GM23338 (cell line): ENCODE measurements around the gene DIRAS3. TPM values are rescaled to one million over a fixed set of nuclear protein-coding genes. Genes with fewer than 3 reads are reported as not detected.

Source experiments
- ATAC-seq: fragments of 200-7000 bp; cut with Tn5 transposase; 3 replicates; pipeline ENCODE4 v1.9.1; 2020
- DNase-seq: peaks from one replicate; pipeline ENCODE4 v3.0.0-alpha.2; 2015; ENCODE audit warnings: low spot score
- H2AFZ ChIP-seq: fragments of 200-600 bp; sonication (generic); 2 replicates; pipeline ENCODE4 v1.8.0; 2016; ENCODE audit warnings: antibody characterized with exemption, mild to moderate bottlenecking, moderate library complexity
- H3F3A ChIP-seq: fragments of 200-600 bp; sonication (generic); replicated peaks from 2 replicates; pipeline ENCODE4 v1.8.0; 2017; ENCODE audit warnings: antibody characterized with exemption, mixed run types, low read depth
- H3K27ac ChIP-seq: fragments of 200-600 bp; sonication (generic); 2 replicates; pipeline ENCODE4 v1.6.1; 2016; ENCODE audit warnings: low read depth
- H3K27me3 ChIP-seq: fragments of 200-600 bp; sonication (generic); 2 replicates; pipeline ENCODE4 v1.8.0; 2016; ENCODE audit warnings: mild to moderate bottlenecking, mixed run types, moderate library complexity; ENCODE audit not compliant: insufficient read depth
- H3K36me3 ChIP-seq: fragments of 200-600 bp; sonication (generic); 2 replicates; pipeline ENCODE4 v1.8.0; 2016; ENCODE audit warnings: mild to moderate bottlenecking; ENCODE audit not compliant: insufficient read depth
- H3K4me1 ChIP-seq: fragments of 200-600 bp; sonication (generic); 2 replicates; pipeline ENCODE4 v1.8.0; 2016; ENCODE audit warnings: mild to moderate bottlenecking, moderate library complexity; ENCODE audit not compliant: insufficient read depth
- H3K4me2 ChIP-seq: fragments of 200-600 bp; sonication (generic); 2 replicates; pipeline ENCODE4 v1.7.1; 2017; ENCODE audit warnings: mixed run types
- H3K4me3 ChIP-seq: fragments of 200-600 bp; sonication (generic); 2 replicates; pipeline ENCODE4 v1.6.1; 2016; ENCODE audit warnings: mixed run types
- H3K79me2 ChIP-seq: fragments of 200-600 bp; sonication (generic); replicated peaks from 2 replicates; pipeline ENCODE4 v1.8.0; 2017; ENCODE audit warnings: mild to moderate bottlenecking; ENCODE audit not compliant: insufficient read depth
- H3K9me2 ChIP-seq: fragments of 200-600 bp; sonication (generic); 2 replicates; pipeline ENCODE4 v1.8.0; 2017; ENCODE audit not compliant: insufficient read depth
- H4K20me1 ChIP-seq: fragments of 200-600 bp; sonication (generic); replicated peaks from 2 replicates; pipeline ENCODE4 v1.8.0; 2017; ENCODE audit warnings: mild to moderate bottlenecking; ENCODE audit not compliant: insufficient read depth
- H3K27ac Mint-ChIP-seq: 2 replicates; pipeline ENCODE4 v1.8.0; 2020; ENCODE audit warnings: inconsistent platforms, mild to moderate bottlenecking, moderate library complexity, mixed read lengths
- H3K27me3 Mint-ChIP-seq: 3 replicates; pipeline ENCODE4 v1.8.0; 2022; ENCODE audit warnings: low read depth, mild to moderate bottlenecking, moderate library complexity, mixed read lengths, inconsistent platforms; ENCODE audit not compliant: insufficient read depth, poor library complexity
- H3K36me3 Mint-ChIP-seq: 3 replicates; pipeline ENCODE4 v1.8.0; 2021; ENCODE audit warnings: low read depth, mild to moderate bottlenecking, inconsistent platforms, moderate library complexity, mixed read lengths
- H3K4me1 Mint-ChIP-seq: 3 replicates; pipeline ENCODE4 v1.8.0; 2020; ENCODE audit warnings: mild to moderate bottlenecking, inconsistent platforms, mixed read lengths
- H3K4me3 Mint-ChIP-seq: 3 replicates; pipeline ENCODE4 v1.8.0; 2021; ENCODE audit warnings: moderate library complexity, mild to moderate bottlenecking, inconsistent platforms, mixed read lengths
- H3K9me3 Mint-ChIP-seq: 3 replicates; pipeline ENCODE4 v1.8.0; 2020; ENCODE audit warnings: moderate library complexity, mild to moderate bottlenecking, inconsistent platforms, mixed read lengths
- EZH2phosphoT487 ChIP-seq: fragments of 200-600 bp; sonication (generic); IDR thresholded peaks from one replicate; pipeline ENCODE4 v1.8.1; 2018; ENCODE audit warnings: antibody characterized with exemption; ENCODE audit not compliant: unreplicated experiment
- JUNB ChIP-seq: IDR thresholded peaks from one replicate; pipeline ENCODE4 v1.6.1; 2016; ENCODE audit warnings: antibody characterized with exemption; ENCODE audit not compliant: unreplicated experiment
- NANOG ChIP-seq: IDR thresholded peaks from 2 replicates; pipeline ENCODE4 v1.6.1; 2016; ENCODE audit warnings: antibody characterized with exemption, borderline replicate concordance
- POLR2AphosphoS5 ChIP-seq: IDR thresholded peaks from 2 replicates; pipeline ENCODE4 v1.6.1; 2016; ENCODE audit warnings: antibody characterized with exemption, low read depth
- ZNF114 ChIP-seq: fragments of 250-450 bp; sonication (Bioruptor Pico); IDR thresholded peaks from 2 replicates; pipeline ENCODE4 v1.5.0; 2020; ENCODE audit warnings: mild to moderate bottlenecking, moderate library complexity
- ZNF331 ChIP-seq: fragments of 250-450 bp; sonication (Bioruptor Pico); IDR thresholded peaks from 2 replicates; pipeline ENCODE4 v1.5.0; 2020; ENCODE audit warnings: low read depth, mild to moderate bottlenecking, moderate library complexity
- polyA plus RNA-seq: library from polyadenylated mRNA; unstranded; fragments of >200 nt; fragmentation: Nextera tagmentation; extraction: Ambion mirVana; gene quantifications from 2 replicates; pipeline ENCODE4 v1.2.1, GENCODE V29; 2016
- total RNA-seq: library from RNA; depleted of rRNA; stranded (reverse); fragments of >200 nt; shearing (Covaris generic); gene quantifications from 2 replicates; pipeline ENCODE4 v1.2.3, GENCODE V29; 2014
- TF ChIP-seq, protein P1 (sequence below): fragments of 250-450 bp; sonication (Bioruptor Pico); IDR thresholded peaks from 2 replicates; pipeline ENCODE4 v1.5.0; 2020; ENCODE audit warnings: mild to moderate bottlenecking, moderate library complexity
- TF ChIP-seq, protein P2 (sequence below): IDR thresholded peaks from 2 replicates; pipeline ENCODE4 v1.6.1; 2016; ENCODE audit warnings: antibody characterized with exemption

The DIRAS3 gene
- total and polyA plus RNA-seq, 2 experiments from 2014 or later, result 0.21 to 0.40 TPM

DNA sequence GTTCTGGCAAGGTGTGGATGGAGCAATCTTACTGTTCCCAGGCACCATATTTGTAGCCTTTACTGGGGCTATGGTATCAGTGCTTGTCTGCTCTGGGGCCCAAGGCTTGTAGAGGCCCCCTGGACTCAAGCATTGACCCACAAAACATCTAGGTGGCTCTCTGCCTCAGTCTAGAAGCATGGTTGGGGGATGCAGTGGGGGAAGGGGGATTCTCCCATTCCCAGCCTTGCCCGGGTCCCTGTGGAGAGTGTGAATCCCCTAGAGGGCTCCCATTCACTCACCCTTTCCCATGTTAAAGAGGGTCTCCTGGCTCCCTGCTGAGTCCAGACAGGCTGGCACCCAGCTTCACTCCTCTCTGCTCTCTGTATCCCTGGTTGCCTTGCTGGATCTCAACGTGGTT, 28.2 kb upstream of the DIRAS3 start (continued):
- TF ChIP-seq, protein P1, sequence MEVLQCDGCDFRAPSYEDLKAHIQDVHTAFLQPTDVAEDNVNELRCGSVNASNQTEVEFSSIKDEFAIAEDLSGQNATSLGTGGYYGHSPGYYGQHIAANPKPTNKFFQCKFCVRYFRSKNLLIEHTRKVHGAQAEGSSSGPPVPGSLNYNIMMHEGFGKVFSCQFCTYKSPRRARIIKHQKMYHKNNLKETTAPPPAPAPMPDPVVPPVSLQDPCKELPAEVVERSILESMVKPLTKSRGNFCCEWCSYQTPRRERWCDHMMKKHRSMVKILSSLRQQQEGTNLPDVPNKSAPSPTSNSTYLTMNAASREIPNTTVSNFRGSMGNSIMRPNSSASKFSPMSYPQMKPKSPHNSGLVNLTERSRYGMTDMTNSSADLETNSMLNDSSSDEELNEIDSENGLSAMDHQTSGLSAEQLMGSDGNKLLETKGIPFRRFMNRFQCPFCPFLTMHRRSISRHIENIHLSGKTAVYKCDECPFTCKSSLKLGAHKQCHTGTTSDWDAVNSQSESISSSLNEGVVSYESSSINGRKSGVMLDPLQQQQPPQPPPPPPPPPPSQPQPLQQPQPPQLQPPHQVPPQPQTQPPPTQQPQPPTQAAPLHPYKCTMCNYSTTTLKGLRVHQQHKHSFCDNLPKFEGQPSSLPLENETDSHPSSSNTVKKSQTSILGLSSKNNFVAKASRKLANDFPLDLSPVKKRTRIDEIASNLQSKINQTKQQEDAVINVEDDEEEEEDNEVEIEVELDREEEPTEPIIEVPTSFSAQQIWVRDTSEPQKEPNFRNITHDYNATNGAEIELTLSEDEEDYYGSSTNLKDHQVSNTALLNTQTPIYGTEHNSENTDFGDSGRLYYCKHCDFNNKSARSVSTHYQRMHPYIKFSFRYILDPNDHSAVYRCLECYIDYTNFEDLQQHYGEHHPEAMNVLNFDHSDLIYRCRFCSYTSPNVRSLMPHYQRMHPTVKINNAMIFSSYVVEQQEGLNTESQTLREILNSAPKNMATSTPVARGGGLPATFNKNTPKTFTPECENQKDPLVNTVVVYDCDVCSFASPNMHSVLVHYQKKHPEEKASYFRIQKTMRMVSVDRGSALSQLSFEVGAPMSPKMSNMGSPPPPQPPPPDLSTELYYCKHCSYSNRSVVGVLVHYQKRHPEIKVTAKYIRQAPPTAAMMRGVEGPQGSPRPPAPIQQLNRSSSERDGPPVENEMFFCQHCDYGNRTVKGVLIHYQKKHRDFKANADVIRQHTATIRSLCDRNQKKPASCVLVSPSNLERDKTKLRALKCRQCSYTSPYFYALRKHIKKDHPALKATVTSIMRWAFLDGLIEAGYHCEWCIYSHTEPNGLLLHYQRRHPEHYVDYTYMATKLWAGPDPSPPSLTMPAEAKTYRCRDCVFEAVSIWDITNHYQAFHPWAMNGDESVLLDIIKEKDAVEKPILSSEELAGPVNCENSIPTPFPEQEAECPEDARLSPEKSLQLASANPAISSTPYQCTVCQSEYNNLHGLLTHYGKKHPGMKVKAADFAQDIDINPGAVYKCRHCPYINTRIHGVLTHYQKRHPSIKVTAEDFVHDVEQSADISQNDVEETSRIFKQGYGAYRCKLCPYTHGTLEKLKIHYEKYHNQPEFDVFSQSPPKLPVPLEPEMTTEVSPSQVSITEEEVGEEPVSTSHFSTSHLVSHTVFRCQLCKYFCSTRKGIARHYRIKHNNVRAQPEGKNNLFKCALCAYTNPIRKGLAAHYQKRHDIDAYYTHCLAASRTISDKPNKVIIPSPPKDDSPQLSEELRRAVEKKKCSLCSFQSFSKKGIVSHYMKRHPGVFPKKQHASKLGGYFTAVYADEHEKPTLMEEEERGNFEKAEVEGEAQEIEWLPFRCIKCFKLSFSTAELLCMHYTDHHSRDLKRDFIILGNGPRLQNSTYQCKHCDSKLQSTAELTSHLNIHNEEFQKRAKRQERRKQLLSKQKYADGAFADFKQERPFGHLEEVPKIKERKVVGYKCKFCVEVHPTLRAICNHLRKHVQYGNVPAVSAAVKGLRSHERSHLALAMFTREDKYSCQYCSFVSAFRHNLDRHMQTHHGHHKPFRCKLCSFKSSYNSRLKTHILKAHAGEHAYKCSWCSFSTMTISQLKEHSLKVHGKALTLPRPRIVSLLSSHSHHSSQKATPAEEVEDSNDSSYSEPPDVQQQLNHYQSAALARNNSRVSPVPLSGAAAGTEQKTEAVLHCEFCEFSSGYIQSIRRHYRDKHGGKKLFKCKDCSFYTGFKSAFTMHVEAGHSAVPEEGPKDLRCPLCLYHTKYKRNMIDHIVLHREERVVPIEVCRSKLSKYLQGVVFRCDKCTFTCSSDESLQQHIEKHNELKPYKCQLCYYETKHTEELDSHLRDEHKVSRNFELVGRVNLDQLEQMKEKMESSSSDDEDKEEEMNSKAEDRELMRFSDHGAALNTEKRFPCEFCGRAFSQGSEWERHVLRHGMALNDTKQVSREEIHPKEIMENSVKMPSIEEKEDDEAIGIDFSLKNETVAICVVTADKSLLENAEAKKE, result no peak
- no peak for TF ChIP-seq EZH2phosphoT487
- no peak for TF ChIP-seq POLR2AphosphoS5
- TF ChIP-seq, protein P2, sequence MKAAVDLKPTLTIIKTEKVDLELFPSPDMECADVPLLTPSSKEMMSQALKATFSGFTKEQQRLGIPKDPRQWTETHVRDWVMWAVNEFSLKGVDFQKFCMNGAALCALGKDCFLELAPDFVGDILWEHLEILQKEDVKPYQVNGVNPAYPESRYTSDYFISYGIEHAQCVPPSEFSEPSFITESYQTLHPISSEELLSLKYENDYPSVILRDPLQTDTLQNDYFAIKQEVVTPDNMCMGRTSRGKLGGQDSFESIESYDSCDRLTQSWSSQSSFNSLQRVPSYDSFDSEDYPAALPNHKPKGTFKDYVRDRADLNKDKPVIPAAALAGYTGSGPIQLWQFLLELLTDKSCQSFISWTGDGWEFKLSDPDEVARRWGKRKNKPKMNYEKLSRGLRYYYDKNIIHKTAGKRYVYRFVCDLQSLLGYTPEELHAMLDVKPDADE, result no peak

DNA sequence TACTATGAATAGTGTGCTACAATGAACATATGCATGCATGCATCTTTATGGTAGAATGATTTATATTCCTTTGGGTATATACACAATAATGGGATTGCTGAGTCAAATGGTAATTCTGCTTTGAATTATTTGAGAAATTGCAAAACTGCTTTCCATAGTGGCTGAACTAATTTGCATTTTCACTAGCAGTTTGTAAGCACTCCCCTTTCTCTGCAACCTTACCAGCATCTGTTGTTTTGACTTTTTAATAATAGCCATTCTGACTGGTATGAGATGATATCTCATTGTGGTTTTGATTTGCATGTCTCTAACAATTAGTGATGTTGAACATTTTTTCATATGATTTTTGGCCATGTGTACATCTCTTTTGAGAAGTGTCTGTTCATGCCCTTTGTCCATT, 24.0 kb upstream of the DIRAS3 start:
- no peaks in the 10 kb centered on the region; the same call in 2 of the 3 replicates for H3K36me3 Mint-ChIP-seq
- no peak overlapping the region for H2AFZ ChIP-seq
- H3K36me3 ChIP-seq, result no peaks in the 10 kb centered on the region

More for the DNA sequence above, 24.0 kb upstream of the DIRAS3 start:
- TF ChIP-seq, protein P2, result no peak
- TF ChIP-seq ZNF114 (CRISPR knock-in tag), result no peak
- TF ChIP-seq JUNB, result no peak
- no peak for TF ChIP-seq ZNF331 (CRISPR knock-in tag)
- TF ChIP-seq NANOG, result no peak
- no peak overlapping the region for H3K4me3 ChIP-seq
- no peaks in the 10 kb centered on the region for H3K79me2 ChIP-seq
- H3K9me2 ChIP-seq, result peaks cover 5% of the 10 kb centered on the region; the same call in 1 of the 2 replicates
- DNase-seq, result no peak
- H3K4me1 ChIP-seq, result peaks cover 10% of the 10 kb centered on the region
- H3K27me3 ChIP-seq, result no peaks in the 10 kb centered on the region
- ATAC-seq, result no peak
- H4K20me1 ChIP-seq, result 0 out of 2 replicates have a peak, but pooled peaks cover 4% of the 10 kb centered on the region
- H3K4me1 Mint-ChIP-seq, result peaks cover 11% of the 10 kb centered on the region
- H3K4me2 ChIP-seq, result no peak overlapping the region
- no peaks in the 10 kb centered on the region for H3K9me3 Mint-ChIP-seq
- H3K4me3 Mint-ChIP-seq, result no peak overlapping the region
- no peak overlapping the region for H3K27ac ChIP-seq
- H3F3A ChIP-seq, result no peaks in the 10 kb centered on the region
- no peak overlapping the region for H3K27ac Mint-ChIP-seq
- peaks cover 3% of the 10 kb centered on the region for H3K27me3 Mint-ChIP-seq
